IMR-90 (cell line): ENCODE data around the gene TPSG1. TPM values are rescaled to one million over a fixed set of nuclear protein-coding genes. Genes with fewer than 3 reads are reported as not detected.

Source experiments
- ATAC-seq: fragments of 200-7000 bp; cut with Tn5 transposase; 2 replicates; pipeline ENCODE4 v1.9.1; 2020; ENCODE audit warnings: low read depth, mild to moderate bottlenecking, moderate library complexity
- BruUV-seq: library from RNA; stranded (reverse); fragments of 400-500 nt; replicated peaks from 2 replicates; lab custom pipeline; 2021; lab: Mats Ljungman, UMichigan
- CTCF ChIA-PET: fragments of 300-600 bp; formaldehyde crosslinking; extraction: SDS; loops from one replicate; lab custom pipeline; 2021; ENCODE audit warnings: antibody characterized with exemption; lab: Yijun Ruan, JAX
- POLR2A ChIA-PET: fragments of 300-600 bp; sonication (Branson Sonifier 250); formaldehyde crosslinking; loops from one replicate; lab custom pipeline; 2022; ENCODE audit warnings: antibody characterized with exemption; ENCODE audit not compliant: unreplicated experiment; lab: Charles Lee
- DNase-seq: peaks from one replicate; pipeline ENCODE4 v3.0.0; 2013
- H2AFZ ChIP-seq: replicated peaks from 2 replicates; pipeline ENCODE3; 2013; ENCODE audit warnings: low read length, mild to moderate bottlenecking; ENCODE audit not compliant: poor library complexity
- H2AK5ac ChIP-seq: 2 replicates; pipeline ENCODE4 v1.6.1; 2013; ENCODE audit warnings: low read depth, low read length, inconsistent platforms
- H2AK9ac ChIP-seq: replicated peaks from 2 replicates; pipeline ENCODE3; 2013; ENCODE audit warnings: mild to moderate bottlenecking, low read depth, low read length, moderate library complexity; ENCODE audit not compliant: poor library complexity
- H2BK120ac ChIP-seq: 2 replicates; pipeline ENCODE4 v1.6.1; 2013; ENCODE audit warnings: low read depth, low read length, inconsistent platforms
- H2BK15ac ChIP-seq: 3 replicates; pipeline ENCODE4 v1.6.1; 2013; ENCODE audit warnings: low read depth, low read length, inconsistent platforms
- H2BK20ac ChIP-seq: 2 replicates; pipeline ENCODE4 v1.6.1; 2013; ENCODE audit warnings: low read depth, mild to moderate bottlenecking, inconsistent platforms, low read length, moderate library complexity
- H2BK5ac ChIP-seq: 2 replicates; pipeline ENCODE4 v1.6.1; 2013; ENCODE audit warnings: mild to moderate bottlenecking, low read depth, low read length, inconsistent platforms; ENCODE audit not compliant: poor library complexity, severe bottlenecking
- H3K14ac ChIP-seq: replicated peaks from 2 replicates; pipeline ENCODE4 v1.6.1; 2013; ENCODE audit warnings: low read depth, low read length, inconsistent platforms
- H3K18ac ChIP-seq: 2 replicates; pipeline ENCODE4 v1.6.1; 2013; ENCODE audit warnings: low read depth, low read length, control low read depth
- H3K23ac ChIP-seq: 2 replicates; pipeline ENCODE4 v1.6.1; 2013; ENCODE audit warnings: low read depth, low read length, inconsistent platforms
- H3K27ac ChIP-seq: 2 replicates; pipeline ENCODE4 v1.5.1; 2013; ENCODE audit warnings: mild to moderate bottlenecking, control low read depth, low read length; ENCODE audit not compliant: insufficient read depth
- H3K27me3 ChIP-seq: 2 replicates; pipeline ENCODE4 v1.6.1; 2013; ENCODE audit warnings: low read length; ENCODE audit not compliant: control insufficient read depth, insufficient read depth
- H3K36me3 ChIP-seq: 2 replicates; pipeline ENCODE4 v1.6.1; 2013; ENCODE audit warnings: low read length, mixed read lengths; ENCODE audit not compliant: control insufficient read depth, insufficient read depth
- H3K4ac ChIP-seq: 2 replicates; pipeline ENCODE4 v1.6.1; 2013; ENCODE audit warnings: low read depth, low read length, inconsistent platforms
- H3K4me1 ChIP-seq: 2 replicates; pipeline ENCODE4 v1.6.1; 2013; ENCODE audit warnings: low read length, mixed read lengths; ENCODE audit not compliant: control insufficient read depth, insufficient read depth
- H3K4me2 ChIP-seq: 2 replicates; pipeline ENCODE4 v1.6.1; 2013; ENCODE audit warnings: low read depth, mild to moderate bottlenecking, control low read depth, low read length, moderate library complexity
- H3K4me3 ChIP-seq: 2 replicates; pipeline ENCODE4 v1.5.1; 2013; ENCODE audit warnings: low read depth, mild to moderate bottlenecking, control low read depth, low read length, moderate library complexity; ENCODE audit not compliant: insufficient read depth
- H3K56ac ChIP-seq: 2 replicates; pipeline ENCODE4 v1.6.1; 2013; ENCODE audit warnings: low read length, inconsistent platforms; ENCODE audit not compliant: insufficient read depth; ENCODE audit errors: extremely low read depth
- H3K79me1 ChIP-seq, 2 experiments: 2 replicates each; pipeline ENCODE4 v1.6.1; 2013; ENCODE audit warnings: low read length in 2 of 2, inconsistent platforms in 1 of 2, low read depth in 1 of 2
- H3K9ac ChIP-seq: 2 replicates; pipeline ENCODE4 v1.6.1; 2013; ENCODE audit warnings: low read depth, low read length, control low read depth
- H3K9me1 ChIP-seq: 2 replicates; pipeline ENCODE4 v1.6.1; 2013; ENCODE audit warnings: low read length, inconsistent platforms; ENCODE audit not compliant: insufficient read depth
- H3K9me3 ChIP-seq: 2 replicates; pipeline ENCODE4 v1.6.1; 2013; ENCODE audit warnings: low read length; ENCODE audit not compliant: control insufficient read depth, insufficient read depth
- H4K20me1 ChIP-seq: 2 replicates; pipeline ENCODE4 v1.6.1; 2013; ENCODE audit warnings: low read length, inconsistent platforms; ENCODE audit not compliant: insufficient read depth
- H4K5ac ChIP-seq: 2 replicates; pipeline ENCODE4 v1.6.1; 2013; ENCODE audit warnings: mild to moderate bottlenecking, low read depth, low read length, control low read depth
- H4K8ac ChIP-seq, 2 experiments: 2 replicates each; pipeline ENCODE4 v1.6.1; 2013; ENCODE audit warnings: low read depth in 2 of 2, low read length in 2 of 2, control low read depth in 1 of 2, inconsistent platforms in 1 of 2
- H4K91ac ChIP-seq: 2 replicates; pipeline ENCODE4 v1.6.1; 2013; ENCODE audit warnings: low read depth, low read length, inconsistent platforms; ENCODE audit not compliant: insufficient read depth
- BHLHE40 ChIP-seq: fragments of 150-350 bp; IDR thresholded peaks from 2 replicates; pipeline ENCODE4 v1.6.1; 2016; ENCODE audit warnings: mild to moderate bottlenecking, low read depth, low read length
- CHD1 ChIP-seq: IDR thresholded peaks from 2 replicates; pipeline ENCODE4 v1.6.1; 2012; ENCODE audit warnings: low read depth, low read length, improper control_type of control experiment
- FOS ChIP-seq: fragments of 150-350 bp; IDR thresholded peaks from 2 replicates; pipeline ENCODE4 v1.6.1; 2016; ENCODE audit warnings: low read depth, low read length
- MAFK ChIP-seq: IDR thresholded peaks from 2 replicates; pipeline ENCODE4 v1.6.1; 2012; ENCODE audit warnings: low read depth, low read length, improper control_type of control experiment
- MXI1 ChIP-seq: IDR thresholded peaks from 2 replicates; pipeline ENCODE4 v1.6.1; 2012; ENCODE audit warnings: low read depth, mild to moderate bottlenecking, low read length, moderate library complexity, borderline replicate concordance
- NFE2L2 ChIP-seq: fragments of 150-350 bp; IDR thresholded peaks from 2 replicates; pipeline ENCODE4 v1.6.1; 2016; ENCODE audit warnings: low read depth, mild to moderate bottlenecking, low read length
- POLR2A ChIP-seq: IDR thresholded peaks from 2 replicates; pipeline ENCODE4 v1.6.1; 2012; ENCODE audit warnings: mild to moderate bottlenecking, low read depth, low read length
- RAD21 ChIP-seq: IDR thresholded peaks from 2 replicates; pipeline ENCODE4 v1.6.1; 2012; ENCODE audit warnings: low read length, improper control_type of control experiment
- RCOR1 ChIP-seq: IDR thresholded peaks from 2 replicates; pipeline ENCODE4 v1.6.1; 2012; ENCODE audit warnings: mild to moderate bottlenecking, low read length, improper control_type of control experiment; ENCODE audit not compliant: insufficient replicate concordance
- RFX5 ChIP-seq: IDR thresholded peaks from 2 replicates; pipeline ENCODE4 v1.8.0; 2012; ENCODE audit warnings: low read depth, mild to moderate bottlenecking, low read length, moderate library complexity
- WGBS, 2 experiments: methylation state at CpG; one replicate each; pipeline versions ENCODE4 v1.1.5 to v1.1.7; 2013; ENCODE audit warnings: missing lambda C conversion rate in 2 of 2; ENCODE audit not compliant: insufficient read length in 1 of 2; ENCODE audit errors: extremely low coverage in 2 of 2; 5-methylcytosine and 5-hydroxymethylcytosine counted together
- dilution Hi-C: fragments of 300-500 bp; cut with HindIII; formaldehyde crosslinking; loops from one replicate; pipeline ENCODE4 v1.14.3; 2018; ENCODE audit warnings: low sequenced_read_pairs; ENCODE audit not compliant: unreplicated experiment
- in situ Hi-C: fragments of 300-500 bp; cut with MboI; formaldehyde crosslinking; loops from 3 replicates; pipeline ENCODE4 v1.14.3; 2019; ENCODE audit warnings: low sequenced_read_pairs, inconsistent platforms, mixed read lengths
- intact Hi-C: fragments of 100-400 bp; cut with micrococcal nuclease; formaldehyde crosslinking; loops from 2 replicates; pipeline ENCODE4 v1.10.0; 2022
- polyA plus RNA-seq, 3 experiments: library from polyadenylated mRNA; depleted of rRNA; stranded (reverse); fragments of >200 nt; gene quantifications; 2 replicates each; pipeline ENCODE4 v1.2.3, GENCODE V29; 2012; ENCODE audit warnings: low replicate concordance in 1 of 3
- total RNA-seq: library from RNA; depleted of rRNA; stranded (reverse); fragments of >200 nt; gene quantifications from 2 replicates; pipeline ENCODE4 v1.2.3, GENCODE V29; 2012
- TF ChIP-seq, protein P1 (sequence below): fragments of 150-350 bp; IDR thresholded peaks from 2 replicates; pipeline ENCODE4 v1.6.1; 2017; ENCODE audit warnings: mild to moderate bottlenecking, antibody characterized with exemption, low read length, low read depth
- TF ChIP-seq, protein P2 (sequence below): conservative IDR thresholded peaks from 2 replicates; pipeline ENCODE4 v1.5.1; 2012; ENCODE audit warnings: mild to moderate bottlenecking, low read depth, low read length, improper control_type of control experiment
- TF ChIP-seq, protein P3 (sequence below): fragments of 150-350 bp; IDR thresholded peaks from 2 replicates; pipeline ENCODE4 v1.6.1; 2016; ENCODE audit warnings: low read depth, mild to moderate bottlenecking, low read length, moderate library complexity, borderline replicate concordance

TPSG1 gene
- total and polyA plus RNA-seq, 2 of the 4 experiments (the other 2 are of a cell fraction) = not detected

DNA sequence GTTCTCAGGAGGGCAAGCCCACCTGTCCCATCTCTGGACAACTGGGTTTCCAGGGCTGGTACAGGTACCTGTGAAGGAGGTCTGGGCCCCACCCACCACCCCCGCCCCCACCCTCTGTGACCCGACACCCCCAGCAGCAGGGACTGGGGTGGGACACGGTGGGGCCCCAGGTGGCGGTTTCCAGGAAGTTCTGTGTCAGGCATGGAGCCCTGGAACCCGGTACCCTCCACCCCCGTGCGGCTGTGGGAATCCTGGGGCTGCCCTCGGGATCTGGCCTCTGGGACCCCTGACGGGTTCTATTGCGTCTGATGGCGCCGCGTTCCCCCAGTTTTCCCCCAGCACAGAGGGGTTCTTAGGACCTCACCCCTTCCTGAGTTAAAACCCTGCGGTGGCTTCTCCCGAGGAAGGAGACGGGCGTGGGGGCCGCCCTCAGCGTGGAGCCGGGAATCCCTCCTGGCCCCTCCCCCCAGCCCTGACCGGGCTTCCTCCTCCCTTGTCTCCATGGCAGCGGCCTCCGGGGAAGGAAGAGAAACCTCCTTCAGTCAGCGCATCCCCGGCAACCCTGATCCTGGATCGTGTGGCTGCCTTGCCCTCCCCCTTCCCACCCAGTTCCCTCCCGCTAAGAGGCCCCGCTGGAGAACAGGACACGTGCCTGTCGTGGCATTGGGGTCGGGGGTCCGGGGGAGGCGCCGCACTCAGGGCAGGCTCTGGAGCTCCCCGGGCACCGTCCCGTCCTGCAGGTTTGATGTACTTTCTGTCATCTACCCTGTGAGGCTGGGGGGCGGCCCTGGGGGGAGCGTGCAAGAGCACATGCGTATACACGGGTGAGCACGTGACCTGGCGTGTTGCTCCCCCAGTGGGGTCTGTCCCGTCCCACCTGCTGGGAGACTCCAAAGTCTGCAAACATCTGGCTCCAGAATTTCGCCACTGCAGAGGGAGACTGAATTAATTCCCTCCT, 41.8 kb downstream of the TPSG1 start:
- peak overlapping the region; percentile 85 for H4K5ac ChIP-seq
- H3K27ac ChIP-seq = peak overlapping the region; percentile 84
- BruUV-seq = no TSS peak
- peak overlapping the region; percentile 71; the same call in 1 of the 2 replicates for H3K4me2 ChIP-seq
- dilution Hi-C loops = no loop called here
- peak overlapping the region; percentile 87 for H3K18ac ChIP-seq
- H3K56ac ChIP-seq = no peak overlapping the region; the same call in none of the 2 replicates
- intact Hi-C loops = no loop called here
- CTCF ChIA-PET = no interaction called here
- H3K9me3 ChIP-seq = no peaks in the 10 kb centered on the region
- H2AK5ac ChIP-seq = peak overlapping the region; percentile 95
- H3K4me1 ChIP-seq = peaks cover 18% of the 10 kb centered on the region
- DNase-seq (peak; percentile 63), ATAC-seq (peak; percentile 76)
- no peaks in the 10 kb centered on the region for H3K36me3 ChIP-seq
- H3K9ac ChIP-seq = no peak overlapping the region; the same call in 1 of the 2 replicates
- H2BK20ac ChIP-seq = peak overlapping the region; percentile 94; the same call in 1 of the 2 replicates
- H3K4ac ChIP-seq = peak overlapping the region; percentile 95
- peak overlapping the region; percentile 82; the same call in 1 of the 2 replicates for H3K14ac ChIP-seq
- peak overlapping the region; percentile 78 to 85; a peak in 3 of 4 replicates for H4K8ac ChIP-seq
- H3K27me3 ChIP-seq = no peaks in the 10 kb centered on the region
- peak overlapping the region; percentile 100 for H4K91ac ChIP-seq
- 30% methylated on average over 17 of the region's 45 CpGs; no CpG with 5 or more reads in 1 of the 2 experiments for WGBS, 2 experiments
- POLR2A ChIA-PET = no interaction called here
- no peaks in the 10 kb centered on the region; the same call in 1 of the 2 replicates for H4K20me1 ChIP-seq
- H2AK9ac ChIP-seq = peak overlapping the region; percentile 95
- H2BK5ac ChIP-seq = peak overlapping the region; percentile 83
- H2BK120ac ChIP-seq = peak overlapping the region; percentile 98
- no peaks in the 10 kb centered on the region; a peak in 1 of 4 replicates for H3K79me1 ChIP-seq
- H2AFZ ChIP-seq = peak overlapping the region; percentile 86
- peaks cover 8% of the 10 kb centered on the region for H3K9me1 ChIP-seq
- no peak overlapping the region for H3K4me3 ChIP-seq
- in situ Hi-C loops = no loop called here
- H3K23ac ChIP-seq = peak overlapping the region; percentile 46; the same call in 1 of the 2 replicates
- peak overlapping the region; percentile 93; the same call in 2 of the 3 replicates for H2BK15ac ChIP-seq
- TF ChIP-seq FOS (no peak), RAD21 (no peak), NFE2L2 (no peak), BHLHE40 (no peak), RCOR1 (no peak), RFX5 (no peak), CHD1 (no peak), POLR2A (0 out of 2 replicates have a peak, but pooled peaks have one; percentile 16), MAFK (no peak), MXI1 (peak; percentile 33; the same call in 1 of the 2 replicates)
- TF ChIP-seq, protein P1, sequence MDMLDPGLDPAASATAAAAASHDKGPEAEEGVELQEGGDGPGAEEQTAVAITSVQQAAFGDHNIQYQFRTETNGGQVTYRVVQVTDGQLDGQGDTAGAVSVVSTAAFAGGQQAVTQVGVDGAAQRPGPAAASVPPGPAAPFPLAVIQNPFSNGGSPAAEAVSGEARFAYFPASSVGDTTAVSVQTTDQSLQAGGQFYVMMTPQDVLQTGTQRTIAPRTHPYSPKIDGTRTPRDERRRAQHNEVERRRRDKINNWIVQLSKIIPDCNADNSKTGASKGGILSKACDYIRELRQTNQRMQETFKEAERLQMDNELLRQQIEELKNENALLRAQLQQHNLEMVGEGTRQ = no peak
- TF ChIP-seq, protein P2, sequence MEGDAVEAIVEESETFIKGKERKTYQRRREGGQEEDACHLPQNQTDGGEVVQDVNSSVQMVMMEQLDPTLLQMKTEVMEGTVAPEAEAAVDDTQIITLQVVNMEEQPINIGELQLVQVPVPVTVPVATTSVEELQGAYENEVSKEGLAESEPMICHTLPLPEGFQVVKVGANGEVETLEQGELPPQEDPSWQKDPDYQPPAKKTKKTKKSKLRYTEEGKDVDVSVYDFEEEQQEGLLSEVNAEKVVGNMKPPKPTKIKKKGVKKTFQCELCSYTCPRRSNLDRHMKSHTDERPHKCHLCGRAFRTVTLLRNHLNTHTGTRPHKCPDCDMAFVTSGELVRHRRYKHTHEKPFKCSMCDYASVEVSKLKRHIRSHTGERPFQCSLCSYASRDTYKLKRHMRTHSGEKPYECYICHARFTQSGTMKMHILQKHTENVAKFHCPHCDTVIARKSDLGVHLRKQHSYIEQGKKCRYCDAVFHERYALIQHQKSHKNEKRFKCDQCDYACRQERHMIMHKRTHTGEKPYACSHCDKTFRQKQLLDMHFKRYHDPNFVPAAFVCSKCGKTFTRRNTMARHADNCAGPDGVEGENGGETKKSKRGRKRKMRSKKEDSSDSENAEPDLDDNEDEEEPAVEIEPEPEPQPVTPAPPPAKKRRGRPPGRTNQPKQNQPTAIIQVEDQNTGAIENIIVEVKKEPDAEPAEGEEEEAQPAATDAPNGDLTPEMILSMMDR = no peak
- TF ChIP-seq, protein P3, sequence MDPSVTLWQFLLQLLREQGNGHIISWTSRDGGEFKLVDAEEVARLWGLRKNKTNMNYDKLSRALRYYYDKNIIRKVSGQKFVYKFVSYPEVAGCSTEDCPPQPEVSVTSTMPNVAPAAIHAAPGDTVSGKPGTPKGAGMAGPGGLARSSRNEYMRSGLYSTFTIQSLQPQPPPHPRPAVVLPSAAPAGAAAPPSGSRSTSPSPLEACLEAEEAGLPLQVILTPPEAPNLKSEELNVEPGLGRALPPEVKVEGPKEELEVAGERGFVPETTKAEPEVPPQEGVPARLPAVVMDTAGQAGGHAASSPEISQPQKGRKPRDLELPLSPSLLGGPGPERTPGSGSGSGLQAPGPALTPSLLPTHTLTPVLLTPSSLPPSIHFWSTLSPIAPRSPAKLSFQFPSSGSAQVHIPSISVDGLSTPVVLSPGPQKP = no peak
